ENCODE measurements around the gene GHRHR. TPM values are rescaled to one million over a fixed set of nuclear protein-coding genes. Genes with fewer than 3 reads are reported as not detected.

Gene GHRHR
- total RNA-seq, 1 experiment from 2014 or later = not detected

DNA sequence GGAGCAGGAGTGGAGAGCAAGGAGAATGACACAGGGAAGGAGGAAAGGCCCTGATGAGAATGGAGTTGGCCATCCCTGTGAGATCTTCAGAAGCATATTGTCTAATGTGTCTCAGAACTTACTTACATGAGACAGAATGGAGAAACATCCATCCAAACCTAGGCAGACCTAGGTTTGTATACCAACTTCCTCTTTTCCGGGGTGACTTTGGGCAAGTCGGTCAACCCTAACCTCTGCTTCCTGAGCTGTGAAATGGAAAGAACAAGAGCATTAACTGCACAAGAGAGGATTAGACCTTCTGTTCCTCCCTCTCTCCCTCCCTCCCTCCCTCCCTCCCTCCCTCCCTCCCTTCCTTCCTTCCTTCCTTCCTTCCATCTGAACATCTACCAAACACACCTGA, 4.5 kb downstream of the GHRHR start:
- DNase-seq (ENCODE audit: low spot score) = no peak

DNA sequence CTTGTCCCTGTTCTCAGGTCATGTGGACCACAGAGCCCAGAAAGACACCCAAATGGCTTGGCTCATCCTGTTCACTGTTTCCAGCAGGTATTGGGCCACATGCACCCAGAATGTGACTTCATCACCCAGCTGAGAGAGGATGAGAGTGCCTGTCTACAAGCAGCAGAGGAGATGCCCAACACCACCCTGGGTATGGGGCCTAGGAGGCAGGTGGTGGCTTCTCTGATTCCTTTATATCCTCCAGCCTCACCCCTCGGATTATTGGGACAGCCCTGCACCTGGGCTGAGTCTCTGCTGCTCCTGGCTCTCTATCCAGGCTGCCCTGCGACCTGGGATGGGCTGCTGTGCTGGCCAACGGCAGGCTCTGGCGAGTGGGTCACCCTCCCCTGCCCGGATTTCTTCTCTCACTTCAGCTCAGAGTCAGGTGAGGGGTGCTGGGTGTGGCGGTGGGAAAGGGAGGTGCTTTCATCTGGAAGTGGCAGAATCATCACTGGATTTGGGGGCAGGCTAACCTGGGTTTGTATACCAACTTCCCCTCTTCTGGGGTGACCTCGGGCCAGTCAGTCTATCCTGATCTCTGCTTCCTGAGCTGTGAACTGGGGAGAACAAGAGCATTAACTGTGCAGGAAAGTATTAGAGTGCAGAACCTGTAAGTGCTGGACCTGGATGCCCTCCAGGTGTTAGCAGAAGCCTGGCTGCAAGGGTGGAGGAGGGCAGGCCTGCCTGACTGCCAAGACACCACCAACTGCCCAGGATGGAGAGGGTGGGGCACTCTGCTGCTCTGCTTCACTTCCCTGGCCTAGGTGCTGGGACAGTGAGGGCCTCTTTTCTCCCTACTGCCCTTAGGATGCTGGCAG, 5.2 kb downstream of the GHRHR start:
- peak; percentile 21 for DNase-seq (ENCODE audit: low spot score)

DNA sequence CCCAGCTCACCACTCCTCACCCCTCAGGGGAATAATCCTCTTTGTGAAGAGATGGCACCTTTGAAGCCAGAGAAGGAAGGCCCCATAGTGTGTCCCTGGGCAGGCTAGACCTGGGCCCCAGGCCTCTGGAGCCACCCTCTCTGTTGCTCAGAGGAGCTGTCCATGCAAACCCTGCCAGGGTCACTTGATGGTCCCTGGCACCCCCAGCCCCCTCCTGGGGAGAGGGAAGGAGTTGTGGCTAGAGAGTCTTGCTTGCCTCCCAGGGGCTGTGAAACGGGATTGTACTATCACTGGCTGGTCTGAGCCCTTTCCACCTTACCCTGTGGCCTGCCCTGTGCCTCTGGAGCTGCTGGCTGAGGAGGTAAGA, 5.8 kb downstream of the GHRHR start:
- no peak for DNase-seq (ENCODE audit: low spot score)

DNA sequence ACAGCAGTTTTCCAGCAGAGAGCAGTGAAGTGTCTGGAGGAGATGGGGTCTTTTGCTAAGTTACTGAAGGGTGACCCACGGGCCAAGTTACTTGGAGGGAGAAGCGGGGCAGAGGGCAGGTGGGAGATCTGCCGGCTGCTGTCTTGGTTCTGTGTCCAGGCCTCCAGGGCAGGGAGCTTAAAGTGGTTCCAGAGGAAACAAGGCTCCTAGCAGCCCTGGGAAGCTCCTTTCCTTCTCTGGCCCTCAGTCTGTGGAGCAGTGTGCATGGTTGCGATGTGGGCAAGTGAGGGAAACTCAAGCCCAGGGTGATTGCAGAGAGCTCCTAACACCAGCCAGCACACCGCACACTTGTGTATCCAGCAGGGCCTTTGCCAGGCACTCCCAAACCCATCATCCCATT, 6.3 kb downstream of the GHRHR start:
- DNase-seq (ENCODE audit: low spot score) = no peak

DNA sequence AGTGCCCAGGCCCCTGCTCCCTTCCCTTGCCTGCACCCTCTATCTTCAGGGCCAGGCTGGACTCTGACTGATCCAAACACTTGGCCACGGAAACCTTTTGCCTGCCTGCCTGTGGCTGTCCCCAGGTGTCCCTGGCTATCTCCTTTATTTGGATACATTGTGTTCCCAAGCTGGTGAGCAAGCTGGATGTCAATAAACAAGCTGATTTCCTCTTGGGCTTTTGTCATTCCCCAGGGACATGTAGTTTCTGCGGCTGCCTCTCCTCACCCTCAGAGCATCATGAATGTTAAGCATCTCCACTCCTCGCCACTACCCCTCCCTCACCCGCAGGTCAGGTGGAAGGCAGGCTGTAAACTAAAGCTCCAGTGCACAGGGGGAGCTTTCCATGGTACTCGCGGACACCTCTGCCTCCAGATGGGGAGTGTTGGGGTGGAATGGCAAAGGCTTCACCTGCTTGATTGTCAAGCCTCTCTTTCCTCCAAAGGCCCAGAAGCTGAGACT, 6.9 kb downstream of the GHRHR start:
- no peak for DNase-seq (ENCODE audit: low spot score)

DNA sequence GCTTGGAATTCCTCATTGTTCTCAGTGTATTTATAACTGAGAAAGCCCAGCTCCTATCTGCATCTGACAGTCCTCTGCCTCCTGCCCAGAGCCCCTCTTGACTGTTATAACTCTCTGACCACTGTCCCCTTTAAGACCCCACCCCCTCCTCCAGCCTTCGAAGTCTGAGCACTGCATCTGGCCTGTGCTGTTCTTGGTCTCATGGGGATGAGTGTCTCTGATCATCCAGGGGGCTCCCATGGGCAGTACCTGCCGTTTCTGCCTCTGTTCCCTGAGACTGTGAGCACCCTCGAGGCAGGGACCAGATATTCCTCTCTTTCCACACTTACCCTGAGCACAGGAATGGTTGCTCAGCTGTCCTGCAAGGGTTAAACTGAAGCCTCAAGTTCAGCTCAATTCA, 7.7 kb downstream of the GHRHR start:
- DNase-seq (ENCODE audit: low spot score) = no peak

DNA sequence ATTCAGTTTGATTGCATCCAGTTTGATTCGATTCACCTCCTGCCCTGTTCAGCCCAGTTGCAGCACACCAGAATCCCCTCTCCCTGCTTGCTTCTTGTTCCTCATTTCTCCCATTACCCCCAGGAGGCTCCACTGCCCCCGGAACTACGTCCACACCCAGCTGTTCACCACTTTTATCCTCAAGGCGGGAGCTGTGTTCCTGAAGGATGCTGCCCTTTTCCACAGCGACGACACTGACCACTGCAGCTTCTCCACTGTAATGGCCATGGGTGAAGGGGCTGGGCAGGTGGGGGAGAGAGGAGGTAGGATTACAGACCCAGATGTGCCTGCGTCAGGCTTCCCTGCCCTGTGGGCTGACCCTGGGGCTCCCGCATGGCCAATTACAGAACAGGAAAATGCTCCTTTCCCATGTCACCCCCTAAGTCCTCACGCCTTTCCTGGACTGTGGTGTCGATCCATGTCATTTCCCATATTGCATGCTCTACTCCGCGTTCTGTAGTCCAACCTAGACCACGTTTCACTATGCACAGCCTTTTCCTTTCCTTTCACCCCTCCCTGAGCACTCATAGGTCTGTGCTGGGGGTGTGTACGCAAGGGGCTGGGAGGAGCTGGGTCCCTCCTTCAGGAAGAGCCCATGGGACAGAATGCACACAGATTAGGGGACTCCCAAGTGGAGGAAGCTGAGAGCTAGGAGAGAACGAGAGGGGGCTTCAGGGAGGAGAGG, 8.2 kb downstream of the GHRHR start:
- no peak for DNase-seq (ENCODE audit: low spot score)

DNA sequence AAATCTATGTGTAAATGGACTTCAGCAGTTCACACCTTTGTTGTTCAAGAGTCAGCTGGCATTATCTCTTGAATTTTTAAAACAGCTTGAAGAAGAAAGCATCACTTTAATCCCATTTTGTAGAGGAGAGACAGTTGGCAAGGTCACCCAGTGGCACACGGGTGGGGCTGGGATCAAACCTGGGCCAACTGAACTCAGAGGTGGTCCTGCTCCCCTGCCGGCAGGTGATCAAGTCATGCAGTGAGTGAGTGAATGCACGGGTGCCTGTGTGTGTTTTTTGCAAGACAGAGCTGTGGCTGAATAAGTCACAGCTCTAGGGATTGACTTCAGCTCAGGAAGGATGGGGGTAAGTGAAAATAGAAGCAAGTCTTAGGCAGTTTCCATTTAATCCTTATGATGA, 9.5 kb downstream of the GHRHR start:
- DNase-seq (ENCODE audit: low spot score) = no peak

DNA sequence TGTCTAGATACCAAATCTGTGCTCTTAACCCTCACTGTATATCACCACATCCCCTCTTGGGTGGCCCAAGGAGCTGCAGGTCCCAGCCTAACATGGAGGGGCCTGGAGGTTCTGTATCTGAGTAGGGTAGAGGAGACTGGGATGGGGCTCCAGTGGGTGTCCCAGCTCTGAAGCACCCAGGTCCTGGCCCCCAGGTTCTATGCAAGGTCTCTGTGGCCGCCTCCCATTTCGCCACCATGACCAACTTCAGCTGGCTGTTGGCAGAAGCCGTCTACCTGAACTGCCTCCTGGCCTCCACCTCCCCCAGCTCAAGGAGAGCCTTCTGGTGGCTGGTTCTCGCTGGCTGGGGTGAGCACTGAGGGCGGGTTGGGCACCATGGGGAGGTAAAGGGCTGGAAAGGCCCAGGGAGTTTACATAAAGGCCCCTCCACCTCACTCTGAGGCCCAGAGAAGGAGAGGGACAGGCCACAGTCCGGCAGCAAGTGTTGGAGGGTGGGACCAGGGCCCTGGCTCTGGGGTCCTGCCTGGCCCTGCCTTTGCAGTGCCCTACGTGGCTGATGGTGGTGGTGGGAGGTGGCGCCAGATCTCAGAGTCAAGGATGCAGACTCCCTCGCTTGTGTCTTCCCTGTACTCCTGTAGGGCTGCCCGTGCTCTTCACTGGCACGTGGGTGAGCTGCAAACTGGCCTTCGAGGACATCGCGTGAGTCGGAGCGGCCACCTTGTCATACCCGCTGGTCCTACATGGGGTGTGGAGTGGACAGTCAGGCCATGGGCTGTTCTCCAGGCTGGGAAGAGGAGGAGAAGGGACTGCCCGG, 10.2 kb downstream of the GHRHR start:
- DNase-seq (ENCODE audit: low spot score) = no peak

DNA sequence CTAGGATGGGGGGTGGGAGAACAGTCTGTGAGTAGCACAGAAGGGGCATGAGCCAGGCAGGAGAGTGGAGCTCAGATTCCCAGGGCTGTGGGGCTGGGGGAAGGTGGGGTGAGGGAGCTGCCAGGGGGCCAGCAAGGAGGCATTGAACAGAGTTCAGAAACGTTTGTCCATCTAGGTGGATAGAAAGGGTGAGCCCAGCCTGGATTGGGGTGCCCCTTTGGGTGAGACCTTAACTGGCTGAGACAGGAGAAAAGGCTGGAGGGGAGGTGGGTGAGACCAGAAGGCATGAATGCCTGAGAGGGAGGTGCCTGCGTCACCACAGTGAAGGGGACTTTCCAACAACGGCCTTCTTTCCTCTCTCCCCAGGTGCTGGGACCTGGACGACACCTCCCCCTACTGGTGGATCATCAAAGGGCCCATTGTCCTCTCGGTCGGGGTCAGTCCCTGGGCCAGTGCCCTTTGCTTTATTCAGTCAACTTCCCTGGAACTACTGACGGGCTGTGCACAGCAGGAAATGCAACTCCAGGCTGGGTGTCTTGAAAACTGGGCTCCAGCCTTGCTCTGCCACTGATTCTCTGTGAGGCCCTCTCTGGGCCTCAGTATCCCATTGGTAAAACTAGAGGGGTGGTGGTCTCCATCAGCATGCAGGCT, 11.0 kb downstream of the GHRHR start:
- DNase-seq (ENCODE audit: low spot score) = peak; percentile 94

DNA sequence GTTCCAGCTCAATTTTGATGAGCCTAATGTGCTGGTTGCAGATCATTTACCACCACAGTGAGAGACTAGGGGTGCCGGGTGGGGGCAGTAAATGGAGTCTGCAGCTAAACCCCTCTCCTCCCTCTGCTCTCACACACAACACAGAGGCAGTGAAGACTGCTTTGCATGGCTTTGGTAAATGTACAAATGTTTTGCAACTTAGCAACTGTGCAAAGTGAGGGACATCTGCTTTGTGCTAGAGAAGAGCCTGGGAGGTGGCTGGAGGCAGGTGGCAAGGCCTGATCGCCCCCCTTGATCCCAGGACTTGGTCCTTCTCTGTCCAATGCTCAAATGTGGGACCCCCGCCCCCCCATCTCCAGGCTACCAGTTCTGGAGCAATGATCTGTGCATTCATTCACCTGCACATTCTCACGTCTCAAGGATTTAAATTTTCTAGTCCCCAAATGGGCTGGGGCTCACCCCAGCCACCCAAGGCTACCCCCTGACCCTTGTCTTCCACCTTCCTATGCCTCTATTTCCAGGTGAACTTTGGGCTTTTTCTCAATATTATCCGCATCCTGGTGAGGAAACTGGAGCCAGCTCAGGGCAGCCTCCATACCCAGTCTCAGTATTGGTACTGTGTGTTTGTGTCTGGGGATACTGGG, 11.6 kb downstream of the GHRHR start:
- DNase-seq (ENCODE audit: low spot score) = no peak

DNA sequence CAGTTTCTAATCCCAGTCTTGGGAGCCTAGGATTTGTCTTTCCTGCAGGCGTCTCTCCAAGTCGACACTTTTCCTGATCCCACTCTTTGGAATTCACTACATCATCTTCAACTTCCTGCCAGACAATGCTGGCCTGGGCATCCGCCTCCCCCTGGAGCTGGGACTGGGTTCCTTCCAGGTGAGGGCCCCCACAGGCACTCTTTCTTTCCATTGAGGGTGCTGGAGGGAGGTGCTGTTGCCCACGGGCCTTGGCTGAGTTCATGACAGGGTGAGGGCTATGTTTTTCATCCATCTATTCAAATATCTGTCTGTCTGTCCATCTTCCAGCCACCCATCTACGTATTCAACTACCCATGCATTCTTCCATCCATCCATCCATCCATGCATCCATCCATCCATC, 12.6 kb downstream of the GHRHR start:
- no peak for DNase-seq (ENCODE audit: low spot score)

DNA sequence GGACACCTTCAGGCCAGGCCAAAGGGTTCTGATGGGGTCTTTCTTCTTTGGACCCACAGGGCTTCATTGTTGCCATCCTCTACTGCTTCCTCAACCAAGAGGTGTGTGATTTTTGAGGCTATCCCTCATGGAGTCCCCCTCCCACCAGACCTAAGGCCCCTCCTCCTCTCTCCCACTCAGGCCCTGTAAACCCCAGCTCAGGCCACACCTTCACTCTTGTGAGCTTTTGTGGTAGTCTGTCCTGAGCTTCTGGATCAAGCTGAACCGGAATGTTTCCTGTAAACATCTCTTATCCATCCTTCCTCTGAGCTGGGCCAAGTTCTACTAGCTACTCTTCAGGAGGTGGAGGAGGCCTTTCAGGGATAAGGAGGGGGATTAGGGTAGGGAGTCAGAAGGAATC, 13.5 kb downstream of the GHRHR start:
- no peak for DNase-seq (ENCODE audit: low spot score)

DNA sequence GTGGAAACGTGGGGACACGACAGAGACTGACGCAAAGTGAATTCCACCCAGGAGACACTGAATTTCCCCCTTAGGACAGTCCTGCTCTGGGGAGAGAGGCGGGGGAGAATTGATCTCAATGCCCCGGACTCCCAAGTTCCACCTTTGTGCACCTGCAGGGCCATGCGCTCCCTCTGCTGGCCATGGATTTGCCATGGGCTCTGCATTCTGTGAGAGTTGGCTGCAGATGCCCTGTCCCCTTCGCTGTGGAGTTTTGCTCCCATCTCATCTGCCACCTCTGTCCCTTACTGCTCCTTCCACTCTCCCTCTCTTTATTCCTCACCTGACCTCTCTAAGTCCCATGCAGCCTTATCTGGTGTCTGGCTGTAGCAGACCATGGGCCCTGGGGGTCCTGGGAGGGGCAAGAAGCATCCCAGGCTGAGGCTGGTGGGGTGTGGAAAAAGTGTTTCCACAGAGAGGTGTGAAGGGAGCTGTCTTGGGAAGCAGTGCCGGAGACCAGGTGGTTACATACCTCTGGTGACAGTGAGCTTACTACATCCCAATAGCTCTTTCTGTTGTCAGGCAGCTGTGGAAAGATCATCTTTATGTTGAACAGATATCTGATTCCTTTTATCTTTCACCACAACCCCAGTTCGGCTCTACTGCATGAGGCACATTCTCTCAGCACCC, 14.3 kb downstream of the GHRHR start:
- DNase-seq (ENCODE audit: low spot score) = peak; percentile 87

DNA sequence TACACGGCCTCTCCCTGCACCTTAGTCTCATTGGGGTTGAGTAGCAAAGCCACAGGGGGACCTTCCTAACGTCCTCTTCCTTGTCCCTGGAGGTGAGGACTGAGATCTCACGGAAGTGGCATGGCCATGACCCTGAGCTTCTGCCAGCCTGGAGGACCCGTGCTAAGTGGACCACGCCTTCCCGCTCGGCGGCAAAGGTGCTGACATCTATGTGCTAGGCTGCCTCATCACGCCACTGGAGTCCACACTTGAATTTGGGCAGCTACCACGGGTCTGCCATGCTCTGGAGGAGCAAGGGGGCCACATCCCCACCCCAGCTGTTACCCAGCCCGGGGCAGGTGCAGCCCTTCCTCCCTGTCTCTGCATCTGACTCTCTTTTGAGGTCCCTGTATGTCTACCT, 15.3 kb downstream of the GHRHR start:
- DNase-seq (ENCODE audit: low spot score) = no peak

DNA sequence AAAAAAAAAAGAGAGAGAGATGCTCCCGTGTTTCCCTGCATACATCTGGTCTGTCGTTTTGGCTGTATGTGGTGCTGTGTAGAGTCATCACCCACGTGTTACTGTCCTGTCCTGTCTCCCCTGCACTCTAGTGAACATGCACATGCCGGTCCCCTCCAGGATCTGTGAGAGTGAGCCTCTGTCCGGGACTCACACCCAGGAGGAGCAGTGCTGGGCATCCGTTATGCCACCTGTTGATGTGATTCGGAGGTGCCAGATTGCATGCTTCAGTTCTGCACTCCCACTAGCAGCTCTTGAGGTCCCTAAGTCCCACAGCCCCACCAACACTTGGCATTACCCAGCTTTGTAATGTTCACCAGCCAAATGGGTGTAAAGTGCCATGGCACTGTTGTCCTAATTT, 16.4 kb downstream of the GHRHR start:
- DNase-seq (ENCODE audit: low spot score) = no peak

DNA sequence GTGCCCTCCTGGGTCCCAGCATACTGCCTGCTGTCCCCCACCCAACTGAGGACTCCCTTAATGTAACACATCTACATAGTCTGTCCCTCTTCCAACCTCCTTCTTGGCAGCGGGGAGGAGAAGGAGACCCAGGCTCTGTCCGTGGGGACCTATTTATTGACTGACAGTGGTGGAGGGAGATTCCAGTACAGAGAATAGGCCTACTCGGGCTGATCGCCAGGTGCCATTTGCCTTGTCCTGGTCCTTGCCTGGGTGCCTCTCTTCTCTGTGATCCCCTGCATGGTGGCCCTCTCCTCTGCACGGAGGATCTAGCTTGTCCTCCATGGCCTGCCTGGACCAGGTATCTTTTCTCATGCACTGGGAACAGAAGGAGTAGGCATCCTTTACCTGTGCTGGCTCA, 17.0 kb downstream of the GHRHR start:
- no peak for DNase-seq (ENCODE audit: low spot score)

DNA sequence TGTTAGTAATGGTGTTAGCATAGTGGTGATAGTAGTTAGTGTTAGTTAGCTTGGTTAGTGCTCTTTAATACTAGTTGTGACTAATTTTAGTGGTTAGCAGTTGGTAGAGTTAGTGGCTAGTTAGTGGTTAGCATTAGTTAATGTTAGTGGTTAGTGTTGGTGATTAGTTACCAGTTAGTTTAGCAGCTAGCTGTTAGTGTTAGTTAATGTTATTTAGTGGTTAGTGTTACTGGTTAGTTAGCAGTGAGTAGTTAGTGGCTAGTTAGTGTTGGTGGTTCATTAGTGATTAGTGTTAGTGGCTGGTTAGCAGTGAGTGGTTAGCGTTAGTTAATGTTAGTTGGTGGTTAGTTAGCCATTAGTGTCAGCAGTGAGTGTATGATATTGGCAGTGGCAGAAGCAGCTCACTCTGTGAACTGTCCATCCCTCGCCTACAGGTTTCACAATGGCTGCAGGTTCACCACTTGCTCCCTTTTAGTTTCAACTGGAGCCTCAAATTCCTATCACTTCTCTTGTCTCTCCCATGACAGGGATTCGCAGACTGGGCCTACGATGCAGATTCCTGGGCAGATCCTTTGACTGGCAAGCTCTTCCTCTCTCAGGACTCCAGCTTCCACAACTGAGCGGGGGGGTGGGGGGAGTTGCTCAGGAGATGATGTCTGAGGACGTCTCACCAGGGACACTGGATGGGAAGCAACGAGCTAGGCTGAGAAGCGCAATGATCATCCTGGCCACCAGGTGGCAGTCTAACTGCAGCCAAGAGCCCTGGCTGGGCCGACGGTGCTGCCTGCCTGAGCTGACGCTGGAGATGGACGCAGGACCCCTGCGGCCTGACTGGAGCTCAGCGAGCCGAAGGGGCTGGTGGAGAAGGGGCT, 19.5 kb downstream of the GHRHR start:
- peak; percentile 94 for DNase-seq (ENCODE audit: low spot score)

DNA sequence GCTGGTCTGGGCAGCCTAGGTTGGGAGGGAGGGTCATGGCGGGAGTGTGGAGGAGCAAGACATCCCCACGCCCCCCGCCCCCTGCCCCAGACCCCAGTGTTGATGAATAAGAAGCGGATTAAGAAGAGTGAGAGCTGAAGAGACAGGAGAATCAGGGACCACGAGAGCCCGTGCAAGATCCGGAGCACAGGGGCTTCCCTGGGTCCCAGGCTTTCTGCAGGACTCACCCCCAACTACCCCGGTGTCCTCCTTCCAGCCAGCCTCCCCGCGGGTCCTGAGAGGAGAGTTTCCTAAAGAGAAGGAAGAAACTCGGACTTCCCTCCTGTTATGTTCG, 20.1 kb downstream of the GHRHR start:
- no peak for DNase-seq (ENCODE audit: low spot score)
